HG03097 (cell line): ENCODE data around the gene NUDCD3.
A peak's percentile ranks its signal among the peaks of the same experiment; 100 is the strongest.

ENCODE experiments used
- ATAC-seq: cut with Tn5 transposase; IDR thresholded peaks from one replicate; pipeline ENCODE4 v1.9.1; 2021; ENCODE audit not compliant: unreplicated experiment, low FRiP score

NUDCD3 gene

GRCh38 chr7:44482502-44483485 lies 7.7 kb downstream of the NUDCD3 start:
- no peak for ATAC-seq

GRCh38 chr7:44477938-44478337 lies 12.5 kb downstream of the NUDCD3 start:
- ATAC-seq: no peak

- no peak for ATAC-seq
Measured at GRCh38 chr7:44477063-44477830, 13.2 kb downstream of the NUDCD3 start.

GRCh38 chr7:44476313-44476712 lies 14.1 kb downstream of the NUDCD3 start:
- ATAC-seq: no peak

GRCh38 chr7:44473295-44473694 lies 17.2 kb downstream of the NUDCD3 start:
- no peak for ATAC-seq

- no peak for ATAC-seq
Measured at GRCh38 chr7:44472843-44473242, 17.6 kb downstream of the NUDCD3 start.

- no peak for ATAC-seq
Measured at GRCh38 chr7:44471850-44472249, 18.6 kb downstream of the NUDCD3 start.

GRCh38 chr7:44471436-44471835 lies 19.0 kb downstream of the NUDCD3 start:
- no peak for ATAC-seq

GRCh38 chr7:44470628-44471245 lies 19.7 kb downstream of the NUDCD3 start:
- ATAC-seq: no peak

GRCh38 chr7:44470135-44470479 lies 20.4 kb downstream of the NUDCD3 start:
- ATAC-seq: no peak

GRCh38 chr7:44469461-44470134 lies 20.9 kb downstream of the NUDCD3 start:
- ATAC-seq: no peak

- no peak for ATAC-seq
Measured at GRCh38 chr7:44467217-44467548, 23.3 kb downstream of the NUDCD3 start.

GRCh38 chr7:44466300-44467216 lies 23.9 kb downstream of the NUDCD3 start:
- ATAC-seq: no peak

- ATAC-seq: no peak
Measured at GRCh38 chr7:44465490-44465889, 25.0 kb downstream of the NUDCD3 start.

- ATAC-seq: no peak
Measured at GRCh38 chr7:44463169-44463808, 27.2 kb downstream of the NUDCD3 start.

- no peak for ATAC-seq
Measured at GRCh38 chr7:44461387-44461786, 29.1 kb downstream of the NUDCD3 start.

- ATAC-seq: peak; percentile 91
Measured at GRCh38 chr7:44460325-44460724, 30.1 kb downstream of the NUDCD3 start.

- no peak for ATAC-seq
Measured at GRCh38 chr7:44455155-44455554, 35.3 kb downstream of the NUDCD3 start.

GRCh38 chr7:44454348-44454747 lies 36.1 kb downstream of the NUDCD3 start:
- ATAC-seq: no peak
